Osteocyte (in vitro differentiated cells): ENCODE data around the gene UBR4. TPM values are rescaled to one million over a fixed set of nuclear protein-coding genes. Genes with fewer than 3 reads are reported as not detected.
A peak's percentile ranks its signal among the peaks of the same experiment; 100 is the strongest.

Source experiments
- DNase-seq: peaks from one replicate; pipeline ENCODE4 v3.0.0; 2021; ENCODE audit warnings: mixed read lengths; ENCODE audit not compliant: unreplicated experiment; ENCODE audit errors: extremely low spot score
- H3K27ac Mint-ChIP-seq: one replicate; pipeline ENCODE4 v1.8.0; 2021; ENCODE audit warnings: mild to moderate bottlenecking, mixed read lengths; ENCODE audit not compliant: unreplicated experiment
- H3K27me3 Mint-ChIP-seq: one replicate; pipeline ENCODE4 v1.8.0; 2021; ENCODE audit warnings: mixed read lengths; ENCODE audit not compliant: unreplicated experiment
- H3K36me3 Mint-ChIP-seq: one replicate; pipeline ENCODE4 v1.8.0; 2021; ENCODE audit warnings: mixed read lengths; ENCODE audit not compliant: unreplicated experiment
- H3K4me1 Mint-ChIP-seq: one replicate; pipeline ENCODE4 v1.8.0; 2021; ENCODE audit warnings: mixed read lengths; ENCODE audit not compliant: unreplicated experiment
- H3K4me3 Mint-ChIP-seq: one replicate; pipeline ENCODE4 v1.8.0; 2021; ENCODE audit warnings: mild to moderate bottlenecking, moderate library complexity, mixed read lengths; ENCODE audit not compliant: unreplicated experiment
- H3K9me3 Mint-ChIP-seq: one replicate; pipeline ENCODE4 v1.8.0; 2021; ENCODE audit warnings: mixed read lengths; ENCODE audit not compliant: unreplicated experiment
- total RNA-seq: library from RNA; stranded (reverse); gene quantifications from 2 replicates; pipeline ENCODE4 v1.2.1, GENCODE V29; 2021
- TF ChIP-seq, protein P1 (sequence below): fragments of 200-600 bp; sonication (generic); IDR thresholded peaks from 2 replicates; pipeline ENCODE4 v1.5.0; 2021; ENCODE audit warnings: antibody characterized with exemption, mild to moderate bottlenecking, moderate library complexity

UBR4 gene
- total RNA-seq, 1 donor from 2014 or later = 161 TPM

DNA sequence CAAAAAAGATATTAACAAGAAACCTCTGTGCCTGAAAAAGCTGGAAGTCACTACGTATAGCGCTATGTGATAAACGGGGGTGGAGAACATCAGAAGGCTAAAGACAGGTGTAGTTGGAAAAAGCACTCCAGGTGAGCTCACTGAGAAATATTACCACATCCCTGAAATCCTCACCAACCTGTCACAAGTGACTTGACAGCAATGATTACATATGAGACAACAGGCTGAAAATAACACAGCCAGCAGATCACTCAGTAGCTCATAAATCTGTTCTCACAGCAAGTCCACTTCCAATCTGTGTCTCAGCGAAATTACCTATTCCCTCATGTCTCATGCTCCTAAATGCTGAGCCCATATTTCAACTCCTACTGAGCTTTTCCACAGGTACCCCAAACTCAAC is 120.5 kb downstream of the UBR4 start:
- no peak overlapping the region for H3K27ac Mint-ChIP-seq
- peaks cover 5% of the 10 kb centered on the region for H3K4me1 Mint-ChIP-seq
- H3K27me3 Mint-ChIP-seq = no peaks in the 10 kb centered on the region
- TF ChIP-seq, protein P1, sequence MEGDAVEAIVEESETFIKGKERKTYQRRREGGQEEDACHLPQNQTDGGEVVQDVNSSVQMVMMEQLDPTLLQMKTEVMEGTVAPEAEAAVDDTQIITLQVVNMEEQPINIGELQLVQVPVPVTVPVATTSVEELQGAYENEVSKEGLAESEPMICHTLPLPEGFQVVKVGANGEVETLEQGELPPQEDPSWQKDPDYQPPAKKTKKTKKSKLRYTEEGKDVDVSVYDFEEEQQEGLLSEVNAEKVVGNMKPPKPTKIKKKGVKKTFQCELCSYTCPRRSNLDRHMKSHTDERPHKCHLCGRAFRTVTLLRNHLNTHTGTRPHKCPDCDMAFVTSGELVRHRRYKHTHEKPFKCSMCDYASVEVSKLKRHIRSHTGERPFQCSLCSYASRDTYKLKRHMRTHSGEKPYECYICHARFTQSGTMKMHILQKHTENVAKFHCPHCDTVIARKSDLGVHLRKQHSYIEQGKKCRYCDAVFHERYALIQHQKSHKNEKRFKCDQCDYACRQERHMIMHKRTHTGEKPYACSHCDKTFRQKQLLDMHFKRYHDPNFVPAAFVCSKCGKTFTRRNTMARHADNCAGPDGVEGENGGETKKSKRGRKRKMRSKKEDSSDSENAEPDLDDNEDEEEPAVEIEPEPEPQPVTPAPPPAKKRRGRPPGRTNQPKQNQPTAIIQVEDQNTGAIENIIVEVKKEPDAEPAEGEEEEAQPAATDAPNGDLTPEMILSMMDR = no peak
- H3K9me3 Mint-ChIP-seq = no peaks in the 10 kb centered on the region
- H3K4me3 Mint-ChIP-seq = no peak overlapping the region
- DNase-seq = no peak
- H3K36me3 Mint-ChIP-seq = peaks cover 52% of the 10 kb centered on the region

DNA sequence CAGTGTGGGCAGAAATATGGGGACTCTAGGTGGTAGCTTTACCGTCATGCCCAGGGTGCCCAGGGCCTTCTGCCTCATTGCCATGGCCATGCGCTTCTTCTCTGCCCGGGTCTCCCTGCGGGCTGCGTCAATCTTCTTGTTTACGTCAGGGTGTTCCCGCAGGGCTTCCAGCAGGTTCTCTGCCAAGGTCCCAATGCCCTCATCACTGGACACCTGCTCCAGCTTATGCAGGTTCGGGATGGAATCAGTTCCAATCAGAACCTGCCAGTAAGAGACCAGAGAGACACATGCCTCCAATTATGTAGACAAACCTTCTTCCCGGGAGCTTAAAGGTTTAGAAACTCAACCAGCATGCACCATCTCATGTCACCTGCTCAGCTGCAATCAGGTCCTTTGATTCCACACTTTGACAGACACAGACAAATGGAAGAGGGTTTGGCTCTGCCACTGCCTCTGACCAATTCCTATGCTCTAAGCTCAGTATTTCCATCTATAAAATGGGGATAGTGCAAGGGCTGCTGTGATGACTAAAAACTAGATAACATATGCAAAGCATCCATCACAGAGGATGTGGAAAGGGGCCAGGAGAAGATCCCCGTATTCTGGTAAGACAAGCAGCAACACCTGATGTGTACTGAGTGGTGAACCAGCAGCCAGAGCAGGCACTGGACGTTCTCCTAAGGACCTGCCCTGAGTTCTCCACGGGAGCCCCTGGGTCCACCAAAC is 121.2 kb downstream of the UBR4 start:
- no peak overlapping the region for H3K4me3 Mint-ChIP-seq
- no peak for DNase-seq
- no peaks in the 10 kb centered on the region for H3K27me3 Mint-ChIP-seq
- peaks cover 5% of the 10 kb centered on the region for H3K4me1 Mint-ChIP-seq
- H3K36me3 Mint-ChIP-seq = peaks cover 54% of the 10 kb centered on the region
- H3K27ac Mint-ChIP-seq = no peak overlapping the region
- no peaks in the 10 kb centered on the region for H3K9me3 Mint-ChIP-seq
- TF ChIP-seq, protein P1 = no peak

DNA sequence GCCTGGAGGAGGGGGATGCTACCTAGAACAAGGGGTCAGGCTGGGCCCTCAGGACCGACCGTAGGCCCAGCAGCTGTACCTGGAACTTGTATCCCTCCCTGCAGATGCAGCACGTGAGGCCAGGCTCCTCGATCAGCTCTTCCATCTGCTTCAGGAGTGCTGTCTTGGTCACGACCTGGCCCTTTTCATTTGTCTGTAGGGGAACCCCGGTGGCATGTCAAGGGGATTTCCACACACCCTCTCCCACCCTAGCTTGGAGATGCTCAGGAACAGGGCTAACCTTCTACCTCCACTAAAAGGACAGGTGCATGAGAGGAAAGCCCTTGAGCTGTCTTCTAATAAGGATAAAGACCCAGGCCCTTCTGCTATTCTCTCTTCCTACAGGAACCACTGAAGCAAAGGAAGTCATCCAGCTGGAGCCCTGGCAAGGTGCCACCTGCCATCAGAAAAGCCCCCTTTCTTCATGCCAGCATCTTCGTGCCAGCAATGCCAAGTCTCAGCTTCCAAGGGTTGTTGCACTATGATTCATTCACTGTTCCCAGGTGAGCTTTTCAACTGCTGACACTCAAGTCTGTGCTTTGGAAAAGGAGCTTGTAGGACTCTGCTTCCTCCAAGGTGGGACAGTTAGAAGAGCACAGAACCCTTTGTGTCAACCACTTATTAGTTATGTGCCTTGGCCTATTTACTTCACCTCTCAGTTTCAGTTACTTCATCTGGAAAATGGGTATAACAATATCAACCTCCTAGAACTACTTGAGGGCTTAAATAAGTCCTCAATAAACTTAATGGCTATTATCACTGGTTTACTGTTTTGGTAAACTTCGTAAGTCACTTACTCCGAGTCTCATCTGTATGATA is 122.1 kb downstream of the UBR4 start:
- Mint-ChIP-seq H3K36me3 (peaks cover 54% of the 10 kb centered on the region), H3K4me3 (no peak overlapping the region), H3K9me3 (no peaks in the 10 kb centered on the region), H3K4me1 (peaks cover 5% of the 10 kb centered on the region), H3K27me3 (no peaks in the 10 kb centered on the region), H3K27ac (peak overlapping the region; percentile 14)
- DNase-seq = no peak
- TF ChIP-seq, protein P1 = no peak

DNA sequence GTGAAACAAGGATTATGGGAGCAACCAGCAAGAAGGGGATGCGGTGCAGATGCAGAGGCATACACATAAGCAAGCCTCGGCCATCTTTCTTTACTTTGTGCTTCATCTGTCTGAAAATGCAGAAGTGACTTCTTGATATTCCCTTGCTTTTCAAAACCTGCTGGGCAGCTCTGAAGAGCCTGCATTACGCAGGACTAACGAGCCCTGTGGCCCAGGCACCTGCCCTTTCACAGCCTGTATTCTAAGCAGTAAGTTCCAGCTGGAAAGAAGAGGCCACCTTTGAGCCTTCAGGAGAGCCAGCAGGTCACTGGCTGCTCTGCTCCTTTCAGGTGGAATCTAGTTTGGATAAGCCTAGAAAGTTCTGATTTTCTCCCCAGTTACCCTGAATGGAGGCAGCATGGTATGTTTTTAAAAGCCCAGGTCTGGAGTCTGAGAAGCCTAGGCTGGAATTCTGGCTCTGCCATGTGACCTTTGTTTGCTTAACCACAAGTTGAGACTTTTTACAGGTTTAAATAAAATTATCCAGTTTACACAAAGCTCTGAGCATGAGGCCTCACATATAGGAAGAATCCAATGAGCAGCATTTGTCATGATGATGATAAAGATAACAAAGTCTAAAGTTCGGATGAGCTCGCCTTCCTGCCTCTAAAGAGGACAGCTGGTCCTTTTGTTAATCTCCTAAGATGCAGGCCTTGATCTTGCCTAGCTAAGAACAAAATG is 122.9 kb downstream of the UBR4 start:
- H3K27ac Mint-ChIP-seq = peak overlapping the region; percentile 14
- no peaks in the 10 kb centered on the region for H3K27me3 Mint-ChIP-seq
- peaks cover 5% of the 10 kb centered on the region for H3K4me1 Mint-ChIP-seq

More for the DNA sequence above, 122.9 kb downstream of the UBR4 start:
- Mint-ChIP-seq H3K9me3 (no peaks in the 10 kb centered on the region), H3K4me3 (no peak overlapping the region), H3K36me3 (peaks cover 51% of the 10 kb centered on the region)
- no peak for DNase-seq
- TF ChIP-seq, protein P1 = no peak
